Sigmoid colon (tissue), 4 donors: ENCODE data around the gene TPST1.

Source experiments
- CTCF ChIP-seq, 4 experiments: fragments of 450-650 bp in 3 of 4; fragments of 200-600 bp in 1 of 4; IDR thresholded peaks; one replicate each; pipeline ENCODE4 v1.5.1; 2016 to 2019; ENCODE audit warnings: antibody characterized with exemption in 4 of 4, mild to moderate bottlenecking in 3 of 4, moderate library complexity in 2 of 4
- POLR2A ChIP-seq, 2 donors: fragments of 450-650 bp; IDR thresholded peaks; one replicate each; pipeline ENCODE4 v1.6.1; 2016; ENCODE audit warnings: antibody characterized with exemption in 2 of 2, mild to moderate bottlenecking in 2 of 2, moderate library complexity in 2 of 2
- POLR2AphosphoS5 ChIP-seq, 4 donors: sonication (generic); formaldehyde crosslinking; IDR thresholded peaks; one replicate each; pipeline ENCODE4 v1.6.1; 2017; ENCODE audit warnings: antibody characterized with exemption in 4 of 4

- TF ChIP-seq POLR2AphosphoS5 (IDR thresholded peaks at IDR 0.05) (no peak), CTCF (IDR thresholded peaks at IDR 0.05) (no peak), POLR2A (IDR thresholded peaks at IDR 0.05) (no peak)
These were observed 33.8 kb downstream of the TPST1 start for GRCh38 chr7:66238773-66239466.
